Gastroesophageal sphincter (tissue), 3 donors: Measurements from ENCODE around the gene VSNL1.

ENCODE experiments used
- EP300 ChIP-seq: sonication (generic); formaldehyde crosslinking; IDR thresholded peaks from one replicate; pipeline ENCODE4 v1.6.1; 2017; ENCODE audit warnings: antibody characterized with exemption, mild to moderate bottlenecking
- POLR2A ChIP-seq, 2 donors: fragments of 450-650 bp; IDR thresholded peaks; one replicate each; pipeline ENCODE4 v1.6.1; 2017; ENCODE audit warnings: antibody characterized with exemption in 2 of 2, mild to moderate bottlenecking in 2 of 2, moderate library complexity in 1 of 2
- TF ChIP-seq, protein P1 (sequence below), 4 experiments: fragments of 200-600 bp in 2 of 4; fragments of 450-650 bp in 2 of 4; sonication (generic) in 1 of 4; IDR thresholded peaks; one replicate each; pipeline ENCODE4 v1.5.1; 2017 to 2019; ENCODE audit warnings: antibody characterized with exemption in 4 of 4, mild to moderate bottlenecking in 2 of 4, moderate library complexity in 2 of 4

- TF ChIP-seq, protein P1, sequence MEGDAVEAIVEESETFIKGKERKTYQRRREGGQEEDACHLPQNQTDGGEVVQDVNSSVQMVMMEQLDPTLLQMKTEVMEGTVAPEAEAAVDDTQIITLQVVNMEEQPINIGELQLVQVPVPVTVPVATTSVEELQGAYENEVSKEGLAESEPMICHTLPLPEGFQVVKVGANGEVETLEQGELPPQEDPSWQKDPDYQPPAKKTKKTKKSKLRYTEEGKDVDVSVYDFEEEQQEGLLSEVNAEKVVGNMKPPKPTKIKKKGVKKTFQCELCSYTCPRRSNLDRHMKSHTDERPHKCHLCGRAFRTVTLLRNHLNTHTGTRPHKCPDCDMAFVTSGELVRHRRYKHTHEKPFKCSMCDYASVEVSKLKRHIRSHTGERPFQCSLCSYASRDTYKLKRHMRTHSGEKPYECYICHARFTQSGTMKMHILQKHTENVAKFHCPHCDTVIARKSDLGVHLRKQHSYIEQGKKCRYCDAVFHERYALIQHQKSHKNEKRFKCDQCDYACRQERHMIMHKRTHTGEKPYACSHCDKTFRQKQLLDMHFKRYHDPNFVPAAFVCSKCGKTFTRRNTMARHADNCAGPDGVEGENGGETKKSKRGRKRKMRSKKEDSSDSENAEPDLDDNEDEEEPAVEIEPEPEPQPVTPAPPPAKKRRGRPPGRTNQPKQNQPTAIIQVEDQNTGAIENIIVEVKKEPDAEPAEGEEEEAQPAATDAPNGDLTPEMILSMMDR (IDR thresholded peaks at IDR 0.05): no peak
- TF ChIP-seq POLR2A (IDR thresholded peaks at IDR 0.05) (no peak), EP300 (no peak)
These were observed 127.4 kb downstream of the VSNL1 start for GRCh38 chr2:17667898-17668297.
